RKO (cell line): ENCODE results near the gene SEPTIN12.

ENCODE experiments used
- DNase-seq: peaks from one replicate; pipeline ENCODE4 v3.0.0-alpha.2; 2016; ENCODE audit warnings: low spot score

Gene SEPTIN12

GRCh38 chr16:4783951-4784336 is 4.2 kb downstream of the SEPTIN12 start:
- DNase-seq, result no peak

DNA sequence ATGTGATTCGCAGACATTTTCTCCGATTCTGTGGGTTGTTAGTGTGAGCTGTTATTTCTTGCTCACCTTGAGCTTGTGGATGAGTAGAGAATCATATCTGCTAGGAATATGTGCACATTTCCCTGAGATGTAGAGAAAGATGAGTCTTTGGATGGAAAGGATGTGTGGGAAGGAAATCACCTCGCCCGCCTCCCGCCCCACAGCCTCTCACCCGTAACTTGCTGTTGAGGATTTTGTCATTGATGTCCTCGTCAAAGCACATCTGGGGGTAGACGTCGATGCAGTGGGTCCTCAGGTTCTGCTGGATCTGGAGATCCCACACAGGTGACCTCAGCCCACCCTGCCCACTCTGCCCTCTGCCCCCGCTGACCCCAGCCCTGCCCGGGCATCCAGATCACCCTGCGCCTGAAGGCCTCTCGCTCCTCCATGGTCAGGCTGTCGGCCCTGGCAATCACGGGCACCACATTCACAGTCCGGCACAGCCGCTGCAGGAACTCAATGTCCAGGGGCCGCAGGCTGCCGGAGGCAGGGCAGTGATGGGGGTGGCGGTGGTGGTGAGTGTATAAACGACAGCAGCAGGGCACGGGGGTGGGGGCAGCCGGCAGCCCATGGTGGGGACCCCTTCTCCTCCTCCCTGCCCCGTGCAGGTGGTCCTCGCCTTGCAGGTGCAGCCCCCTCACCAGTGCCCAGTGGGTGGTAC is 4.7 kb downstream of the SEPTIN12 start:
- no peak for DNase-seq

- peak; percentile 49 for DNase-seq
These were observed 7.9 kb downstream of the SEPTIN12 start for GRCh38 chr16:4780235-4780634.

- no peak for DNase-seq
These were observed 10.1 kb downstream of the SEPTIN12 start for GRCh38 chr16:4778050-4778392.

DNA sequence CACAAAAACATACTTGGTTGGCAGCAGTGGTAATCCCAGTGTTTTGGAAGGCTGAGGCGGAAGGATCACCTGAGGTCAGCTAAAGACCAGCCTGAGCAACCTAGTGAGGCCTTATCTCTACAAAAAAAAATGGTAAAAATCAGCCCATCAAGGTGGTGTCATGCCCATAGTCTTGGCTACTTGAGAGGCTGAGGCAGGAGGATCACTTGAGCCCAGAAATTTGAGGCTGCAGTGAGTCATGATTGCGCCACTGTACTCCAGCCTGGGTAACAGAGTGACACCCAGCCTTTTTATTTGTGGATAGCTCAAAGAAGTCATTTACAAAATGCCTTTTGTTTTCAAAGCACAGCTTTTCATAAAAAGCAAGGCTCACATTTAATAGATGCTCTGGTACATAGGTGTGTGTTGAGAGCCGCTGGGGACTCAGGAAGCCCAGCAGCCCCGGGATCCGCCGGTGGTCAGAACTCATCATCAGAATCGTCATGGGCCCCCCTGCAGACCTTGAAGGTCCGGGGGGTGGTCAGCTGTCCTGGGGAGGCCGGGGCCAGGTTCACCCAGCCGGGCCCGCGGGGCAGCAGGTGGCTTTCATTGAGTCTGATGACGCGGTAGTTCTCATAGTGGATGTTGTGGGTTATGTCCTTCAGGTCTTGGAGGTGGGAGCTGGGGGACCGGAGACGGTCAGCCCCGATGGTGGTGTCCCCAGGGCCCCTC is 10.7 kb downstream of the SEPTIN12 start:
- no peak for DNase-seq

DNA sequence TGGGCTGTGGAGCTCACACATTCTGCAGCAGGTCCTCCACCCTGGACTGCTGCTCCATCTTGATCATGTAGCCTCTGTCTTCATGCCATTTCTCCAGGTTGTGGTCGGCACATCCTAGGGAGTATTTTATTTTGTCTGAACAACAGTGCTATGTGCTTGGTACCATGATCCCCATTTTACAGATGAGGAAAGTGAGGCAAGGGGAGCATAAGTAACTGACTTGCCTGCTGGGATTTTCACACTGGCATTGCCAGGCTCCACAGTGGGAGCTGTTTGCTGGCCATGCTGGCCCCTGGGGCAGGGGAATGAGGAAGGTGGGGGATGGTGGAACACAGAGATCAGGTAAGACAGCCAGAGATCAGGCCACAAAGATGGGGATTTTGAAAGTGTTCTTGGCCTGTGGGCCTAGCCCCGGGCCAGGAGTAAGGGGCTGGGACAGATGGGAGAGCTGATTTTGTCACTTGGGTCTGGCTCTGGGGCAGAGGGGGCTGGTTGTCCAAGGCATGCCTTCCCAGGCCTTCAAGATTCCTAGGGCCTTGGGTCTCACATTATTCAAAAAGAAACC is 11.9 kb downstream of the SEPTIN12 start:
- no peak for DNase-seq

GRCh38 chr16:4775005-4775404 is 13.1 kb downstream of the SEPTIN12 start:
- no peak for DNase-seq

- no peak for DNase-seq
These were observed 15.8 kb downstream of the SEPTIN12 start for GRCh38 chr16:4772351-4772750.

GRCh38 chr16:4771646-4772045 is 16.5 kb downstream of the SEPTIN12 start:
- DNase-seq, result no peak

DNA sequence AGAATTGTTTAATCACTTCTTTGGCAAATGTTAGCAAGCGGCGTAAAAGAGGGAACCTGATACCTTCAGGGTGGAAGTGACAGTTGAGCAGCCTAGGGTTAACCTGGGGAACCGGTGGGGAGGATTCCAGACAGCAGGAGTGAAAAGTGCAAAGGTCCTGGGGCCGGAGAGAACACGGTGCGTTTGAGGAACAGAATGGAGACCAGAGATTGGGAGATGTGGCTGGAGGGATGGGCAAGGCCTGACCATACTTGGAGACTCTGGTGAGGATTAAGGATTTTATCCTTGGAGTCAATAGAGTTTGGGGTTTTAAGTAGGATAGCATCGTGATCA is 18.9 kb downstream of the SEPTIN12 start:
- no peak for DNase-seq

- DNase-seq, result peak; percentile 96
These were observed 19.4 kb downstream of the SEPTIN12 start for GRCh38 chr16:4768549-4769305.

DNA sequence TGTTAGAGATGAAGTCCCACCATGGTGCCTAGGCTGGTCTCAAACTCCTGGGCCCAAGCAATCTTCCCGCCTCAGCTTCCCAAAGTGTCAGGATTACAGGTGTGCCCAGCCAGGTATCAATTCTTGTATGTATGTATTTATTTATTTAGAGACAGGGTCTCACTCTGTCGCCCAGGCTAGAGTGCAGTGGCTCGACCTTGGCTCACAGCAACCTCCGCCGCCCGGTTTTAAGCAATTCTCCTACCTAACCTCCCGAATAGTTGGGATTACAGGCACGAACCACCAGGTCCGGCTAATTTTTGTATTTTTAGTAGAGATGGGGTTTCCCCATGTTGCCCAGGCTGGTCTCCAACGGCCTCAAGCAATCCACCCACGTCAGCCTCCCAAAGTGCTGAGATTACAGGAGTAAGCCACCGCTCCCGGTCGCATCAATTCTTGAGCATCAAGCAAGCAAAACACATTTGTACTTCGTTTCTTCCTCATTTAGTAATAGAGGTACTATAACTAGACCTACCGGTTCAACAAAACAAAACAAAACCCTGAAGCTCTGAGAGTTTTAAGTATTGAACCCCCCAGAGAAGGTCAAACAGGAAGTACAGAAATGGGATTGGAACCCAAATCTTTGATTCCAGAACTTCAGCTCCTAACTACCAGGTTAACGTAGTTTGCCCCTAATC is 20.1 kb downstream of the SEPTIN12 start:
- DNase-seq, result peak; percentile 47

GRCh38 chr16:4766875-4767628 is 21.1 kb downstream of the SEPTIN12 start, which contains the start of gene ZNF500:
Gene ZNF500, minus strand, starts transcription at chr16:4767162. Its CDS starts 1,184 bp downstream, at chr16:4765978.
- peak; percentile 97 for DNase-seq

GRCh38 chr16:4765511-4766474 is 22.4 kb downstream of the SEPTIN12 start:
- DNase-seq, result no peak

DNA sequence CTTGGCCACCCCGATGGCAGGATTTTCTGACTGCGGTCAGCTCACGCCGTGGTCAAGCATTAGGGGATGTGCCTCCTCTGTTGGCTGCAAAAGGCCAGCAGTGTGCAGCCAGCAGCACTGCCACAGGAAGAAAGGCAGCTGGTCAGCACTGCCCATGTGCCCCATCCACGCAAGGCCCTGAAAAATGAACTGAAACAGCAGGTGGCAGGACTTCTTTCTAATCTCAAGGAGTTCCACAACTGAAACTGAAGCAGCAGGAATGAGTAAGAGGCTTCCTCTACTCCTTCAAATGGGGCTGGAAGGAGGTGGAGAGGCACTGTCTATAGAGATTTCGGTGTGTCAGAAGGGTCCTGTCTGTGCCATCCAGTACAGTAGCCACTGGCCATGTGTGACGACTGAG is 24.4 kb downstream of the SEPTIN12 start:
- peak; percentile 33 for DNase-seq

DNA sequence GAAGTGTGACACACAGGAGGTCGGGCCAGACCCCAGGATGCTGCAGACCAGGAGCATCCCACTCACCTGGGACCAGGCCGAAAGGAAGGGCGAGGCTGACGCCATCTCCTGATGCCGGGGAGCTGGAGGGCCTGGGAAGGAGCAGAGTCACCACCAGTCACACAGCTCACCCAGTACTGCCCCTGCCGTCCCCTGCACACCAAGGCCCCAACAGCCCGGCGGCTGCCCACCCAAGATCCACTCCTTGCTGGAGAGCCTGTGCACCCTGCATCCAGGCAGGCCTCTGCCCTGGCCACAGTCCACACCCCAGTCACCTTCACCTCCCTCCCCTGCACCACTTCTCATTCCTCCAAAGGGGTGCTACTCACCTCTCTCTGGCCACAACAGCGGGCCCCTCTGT is 25.9 kb downstream of the SEPTIN12 start:
- no peak for DNase-seq

- DNase-seq, result no peak
These were observed 27.8 kb downstream of the SEPTIN12 start for GRCh38 chr16:4760221-4760910.

DNA sequence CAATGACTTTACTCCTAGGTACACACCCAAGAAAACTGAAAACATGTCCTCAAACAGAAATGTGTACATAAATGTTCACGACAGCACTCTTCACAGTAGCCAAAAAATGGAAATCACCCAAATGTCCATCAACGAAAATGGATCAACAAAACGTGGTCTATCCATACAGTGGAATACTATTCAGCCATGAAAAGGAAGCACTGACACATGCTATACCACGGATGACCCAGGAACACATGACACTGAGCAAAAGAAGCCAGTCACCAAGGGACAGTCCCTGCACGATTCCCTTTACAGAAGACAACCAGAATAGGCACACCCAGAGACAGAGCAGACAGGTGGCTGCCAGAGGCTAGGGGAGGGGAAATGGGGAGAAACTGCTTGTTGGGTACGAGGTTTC is 32.5 kb downstream of the SEPTIN12 start:
- no peak for DNase-seq

DNA sequence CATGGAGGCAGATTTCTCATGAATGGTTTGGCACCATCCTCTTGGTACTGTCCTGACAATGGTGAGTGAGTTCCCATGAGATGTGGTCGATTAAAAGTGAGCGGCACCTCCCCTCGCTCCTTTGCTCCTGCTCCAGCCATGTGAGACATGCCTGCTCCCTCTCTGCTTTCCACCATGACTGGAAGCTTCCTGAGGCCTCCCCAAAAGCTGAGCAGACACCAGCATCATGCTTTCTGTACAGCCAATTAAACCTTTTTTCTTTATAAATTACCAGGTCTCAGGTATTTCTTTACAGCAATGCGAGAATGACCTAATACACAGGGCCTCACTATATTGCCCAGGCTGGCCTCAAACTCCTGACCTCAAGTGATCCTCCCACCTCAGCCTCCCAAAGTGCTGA is 33.3 kb downstream of the SEPTIN12 start:
- no peak for DNase-seq

GRCh38 chr16:4753227-4753626 is 34.9 kb downstream of the SEPTIN12 start:
- no peak for DNase-seq
